ENCODE results near the gene IGF2BP2.

IGF2BP2 gene

DNA sequence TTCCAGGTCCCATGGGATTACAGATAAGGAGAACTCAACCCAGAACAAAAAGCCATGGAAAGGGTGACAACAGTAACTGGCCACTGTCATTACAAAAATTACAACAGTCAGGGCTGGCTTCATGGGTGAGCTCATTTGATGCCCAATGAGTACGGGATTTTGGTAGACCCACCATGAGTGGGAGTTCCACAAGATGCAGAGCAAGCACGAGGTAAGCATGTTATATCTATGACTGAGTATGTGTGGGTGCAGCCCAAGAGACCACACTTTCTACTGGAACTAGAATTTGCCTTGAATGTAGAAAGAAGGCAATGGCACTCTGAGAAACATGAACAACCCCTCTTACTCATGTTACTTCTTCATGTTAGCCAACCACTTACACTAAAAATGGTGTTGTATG lies 83.3 kb downstream of the IGF2BP2 start:
- H3K27ac ChIP-seq (ENCODE audit: low read depth, low read length): no peak overlapping the region
- no peaks in the 10 kb centered on the region for H3K27me3 ChIP-seq (ENCODE audit: control insufficient read depth in 5 of 5, insufficient read depth in 4 of 5, low read length in 5 of 5)
- H3K4me3 ChIP-seq (ENCODE audit: low read depth in 1 of 5, low read length in 5 of 5): no peak overlapping the region
- H3K4me1 ChIP-seq (ENCODE audit: control insufficient read depth in 5 of 5, insufficient read depth in 5 of 5, low read length in 5 of 5): peaks cover 0 to 23% (median 5%) of the 10 kb centered on the region in 5 donors
- no peaks in the 10 kb centered on the region for H3K9me3 ChIP-seq (ENCODE audit: control insufficient read depth in 5 of 5, low read length in 5 of 5)
- no peak overlapping the region for H3K9ac ChIP-seq (ENCODE audit: low read length in 5 of 5)
- H3K36me3 ChIP-seq (ENCODE audit: control insufficient read depth in 5 of 5, insufficient read depth in 5 of 5, low read length in 5 of 5): no peaks in the 10 kb centered on the region

DNA sequence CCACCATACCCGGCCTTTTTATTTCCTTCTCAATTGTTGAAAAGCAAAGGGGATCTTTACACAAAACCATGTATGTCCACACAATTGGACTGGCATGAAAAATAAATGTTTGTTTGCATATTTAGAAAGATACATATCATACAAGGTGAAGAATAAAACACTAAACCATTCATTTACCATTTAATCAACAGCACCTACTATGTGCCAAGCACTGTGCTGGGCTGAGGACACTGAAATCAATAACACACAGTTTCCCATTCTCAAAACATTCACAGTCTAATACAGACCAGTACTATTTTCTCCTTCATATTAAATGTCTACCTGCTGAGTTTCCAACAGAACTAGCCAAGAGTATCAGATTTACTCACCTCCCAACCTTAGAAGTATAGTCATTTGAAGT lies 84.7 kb downstream of the IGF2BP2 start:
- Histone ChIP-seq H3K27ac (ENCODE audit: low read depth, low read length) (no peak overlapping the region), H3K9me3 (ENCODE audit: control insufficient read depth in 5 of 5, low read length in 5 of 5) (no peaks in the 10 kb centered on the region), H3K4me1 (ENCODE audit: control insufficient read depth in 5 of 5, insufficient read depth in 5 of 5, low read length in 5 of 5) (peaks cover 0 to 28% (median 5%) of the 10 kb centered on the region in 5 donors), H3K9ac (ENCODE audit: low read length in 5 of 5) (no peak overlapping the region), H3K36me3 (ENCODE audit: control insufficient read depth in 5 of 5, insufficient read depth in 5 of 5, low read length in 5 of 5) (no peaks in the 10 kb centered on the region), H3K27me3 (ENCODE audit: control insufficient read depth in 5 of 5, insufficient read depth in 4 of 5, low read length in 5 of 5) (no peaks in the 10 kb centered on the region), H3K4me3 (ENCODE audit: low read depth in 1 of 5, low read length in 5 of 5) (no peak overlapping the region)

DNA sequence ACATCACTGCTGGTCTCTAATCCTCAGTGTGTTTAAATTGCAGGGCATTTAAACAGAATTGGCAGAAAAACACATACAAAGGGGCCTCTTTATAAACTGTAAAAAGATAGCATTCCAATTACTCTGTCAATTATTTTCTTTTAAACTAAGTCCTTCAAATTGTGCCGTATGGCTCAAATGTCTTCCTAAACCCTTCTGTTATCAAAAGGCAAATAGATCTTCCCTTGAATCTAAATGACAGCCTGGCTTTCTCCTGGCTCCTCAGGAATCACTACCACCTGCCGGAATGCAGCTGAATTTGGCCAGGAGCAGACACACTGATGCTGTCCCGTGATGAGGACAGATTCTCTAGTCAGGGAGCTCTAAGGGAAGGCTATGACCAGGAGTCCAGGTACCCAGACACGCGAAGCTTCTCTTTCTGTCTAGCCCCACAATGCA lies 85.6 kb downstream of the IGF2BP2 start:
- Histone ChIP-seq H3K36me3 (ENCODE audit: control insufficient read depth in 5 of 5, insufficient read depth in 5 of 5, low read length in 5 of 5) (no peaks in the 10 kb centered on the region), H3K27me3 (ENCODE audit: control insufficient read depth in 5 of 5, insufficient read depth in 4 of 5, low read length in 5 of 5) (no peaks in the 10 kb centered on the region), H3K4me1 (ENCODE audit: control insufficient read depth in 5 of 5, insufficient read depth in 5 of 5, low read length in 5 of 5) (peaks cover 0 to 31% (median 5%) of the 10 kb centered on the region in 5 donors), H3K4me3 (ENCODE audit: low read depth in 1 of 5, low read length in 5 of 5) (no peak overlapping the region), H3K9ac (ENCODE audit: low read length in 5 of 5) (no peak overlapping the region), H3K27ac (ENCODE audit: low read depth, low read length) (peak overlapping the region; percentile 82), H3K9me3 (ENCODE audit: control insufficient read depth in 5 of 5, low read length in 5 of 5) (no peaks in the 10 kb centered on the region)

DNA sequence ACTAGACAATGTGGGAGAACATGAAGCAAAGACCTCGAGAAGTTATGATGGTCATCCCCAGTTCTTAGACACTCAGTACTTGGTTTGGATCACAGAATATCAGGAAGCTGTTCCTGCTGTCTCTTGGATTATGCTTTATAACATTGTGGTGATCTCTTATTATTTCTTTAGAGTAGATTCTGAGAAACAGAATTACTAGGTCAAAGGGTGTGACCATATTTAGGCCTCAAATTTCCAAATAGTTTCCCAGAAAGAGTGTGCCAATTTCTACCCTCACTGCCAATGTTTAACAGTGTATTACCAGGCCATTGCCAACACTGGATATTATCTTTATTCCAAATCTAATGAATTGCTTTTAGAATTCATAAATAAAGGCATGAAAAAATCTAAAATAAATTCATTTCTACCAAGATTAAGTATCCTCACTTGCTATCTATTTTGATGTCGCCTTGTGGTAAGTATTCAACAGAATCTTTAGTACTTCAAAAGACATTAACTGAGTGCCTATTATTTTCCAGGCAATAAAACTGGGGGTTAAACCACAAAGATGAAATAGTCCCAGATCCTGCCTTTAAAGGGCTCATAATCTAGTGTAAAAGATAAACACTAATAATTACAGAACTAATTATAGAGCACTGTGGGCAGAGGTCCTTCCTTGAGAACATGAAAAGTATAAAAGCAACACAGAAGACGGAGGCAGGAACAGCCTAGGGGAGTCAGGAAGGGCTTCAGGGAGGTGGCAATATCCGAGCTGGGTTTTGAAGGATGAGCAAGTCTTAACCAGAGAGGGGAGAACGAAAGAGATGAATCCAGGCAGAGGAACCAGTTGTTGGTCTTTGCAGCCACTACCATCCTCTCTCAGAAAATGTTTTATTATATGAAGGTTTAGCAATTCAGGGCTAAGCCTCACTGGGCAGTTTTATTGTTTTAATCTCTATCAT lies 86.8 kb downstream of the IGF2BP2 start:
- Histone ChIP-seq H3K4me1 (ENCODE audit: control insufficient read depth in 5 of 5, insufficient read depth in 5 of 5, low read length in 5 of 5) (peaks cover 0 to 31% (median 5%) of the 10 kb centered on the region in 5 donors), H3K27me3 (ENCODE audit: control insufficient read depth in 5 of 5, insufficient read depth in 4 of 5, low read length in 5 of 5) (no peaks in the 10 kb centered on the region), H3K27ac (ENCODE audit: low read depth, low read length) (peak overlapping the region; percentile 82), H3K9ac (ENCODE audit: low read length in 5 of 5) (peak overlapping the region in 4 of 5 donors; percentile 12 to 57 (median 50)), H3K4me3 (ENCODE audit: low read depth in 1 of 5, low read length in 5 of 5) (no peak overlapping the region), H3K9me3 (ENCODE audit: control insufficient read depth in 5 of 5, low read length in 5 of 5) (no peaks in the 10 kb centered on the region), H3K36me3 (ENCODE audit: control insufficient read depth in 5 of 5, insufficient read depth in 5 of 5, low read length in 5 of 5) (no peaks in the 10 kb centered on the region)

DNA sequence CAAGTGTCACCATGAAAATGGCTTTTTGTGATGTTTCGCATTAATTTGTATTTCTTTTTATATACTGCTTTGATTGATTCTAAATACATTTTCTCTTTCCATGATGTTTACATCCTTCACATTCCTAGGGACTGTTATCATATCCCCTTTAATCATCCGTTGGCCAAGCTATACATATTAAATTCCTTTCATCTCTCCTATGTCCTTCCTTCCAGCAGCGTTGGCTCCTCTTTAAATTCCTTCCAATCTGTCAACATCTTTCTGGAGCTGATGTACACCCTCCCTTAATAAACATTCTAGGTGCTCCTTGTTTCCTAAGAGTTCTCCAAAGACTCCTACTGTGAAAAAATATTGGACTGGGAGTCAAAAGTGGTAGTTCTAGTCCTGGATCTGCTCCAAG lies 87.8 kb downstream of the IGF2BP2 start:
- no peaks in the 10 kb centered on the region for H3K27me3 ChIP-seq (ENCODE audit: control insufficient read depth in 5 of 5, insufficient read depth in 4 of 5, low read length in 5 of 5)
- H3K36me3 ChIP-seq (ENCODE audit: control insufficient read depth in 5 of 5, insufficient read depth in 5 of 5, low read length in 5 of 5): no peaks in the 10 kb centered on the region
- H3K4me1 ChIP-seq (ENCODE audit: control insufficient read depth in 5 of 5, insufficient read depth in 5 of 5, low read length in 5 of 5): peaks cover 0 to 31% (median 5%) of the 10 kb centered on the region in 5 donors
- H3K4me3 ChIP-seq (ENCODE audit: low read depth in 1 of 5, low read length in 5 of 5): no peak overlapping the region
- no peaks in the 10 kb centered on the region for H3K9me3 ChIP-seq (ENCODE audit: control insufficient read depth in 5 of 5, low read length in 5 of 5)
- H3K27ac ChIP-seq (ENCODE audit: low read depth, low read length): peak overlapping the region; percentile 82
- peak overlapping the region in 1 of 5 donors; percentile 27 for H3K9ac ChIP-seq (ENCODE audit: low read length in 5 of 5)

DNA sequence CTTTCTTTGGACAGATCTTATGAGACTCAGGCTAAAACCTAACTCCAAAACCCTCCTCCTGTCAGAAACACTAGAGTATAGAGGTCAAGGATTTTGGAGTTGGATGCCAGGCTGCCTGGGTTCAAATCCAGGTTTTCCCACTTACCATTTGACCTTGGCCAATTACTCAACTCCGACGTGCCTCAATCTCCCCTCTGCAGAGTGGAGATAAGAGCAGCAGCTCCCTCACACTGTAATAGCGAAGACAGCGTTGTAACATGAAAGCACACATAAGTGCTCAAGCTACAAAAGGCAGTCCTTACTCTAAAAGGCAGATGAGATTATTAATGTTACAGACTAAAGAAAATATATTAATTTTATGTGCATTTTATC lies 90.1 kb downstream of the IGF2BP2 start:
- no peak overlapping the region for H3K9ac ChIP-seq (ENCODE audit: low read length in 5 of 5)
- H3K4me1 ChIP-seq (ENCODE audit: control insufficient read depth in 5 of 5, insufficient read depth in 5 of 5, low read length in 5 of 5): peaks cover 0 to 31% (median 5%) of the 10 kb centered on the region in 5 donors
- no peaks in the 10 kb centered on the region for H3K36me3 ChIP-seq (ENCODE audit: control insufficient read depth in 5 of 5, insufficient read depth in 5 of 5, low read length in 5 of 5)
- H3K27ac ChIP-seq (ENCODE audit: low read depth, low read length): no peak overlapping the region
- no peak overlapping the region for H3K4me3 ChIP-seq (ENCODE audit: low read depth in 1 of 5, low read length in 5 of 5)
- no peaks in the 10 kb centered on the region for H3K27me3 ChIP-seq (ENCODE audit: control insufficient read depth in 5 of 5, insufficient read depth in 4 of 5, low read length in 5 of 5)
- H3K9me3 ChIP-seq (ENCODE audit: control insufficient read depth in 5 of 5, low read length in 5 of 5): no peaks in the 10 kb centered on the region

DNA sequence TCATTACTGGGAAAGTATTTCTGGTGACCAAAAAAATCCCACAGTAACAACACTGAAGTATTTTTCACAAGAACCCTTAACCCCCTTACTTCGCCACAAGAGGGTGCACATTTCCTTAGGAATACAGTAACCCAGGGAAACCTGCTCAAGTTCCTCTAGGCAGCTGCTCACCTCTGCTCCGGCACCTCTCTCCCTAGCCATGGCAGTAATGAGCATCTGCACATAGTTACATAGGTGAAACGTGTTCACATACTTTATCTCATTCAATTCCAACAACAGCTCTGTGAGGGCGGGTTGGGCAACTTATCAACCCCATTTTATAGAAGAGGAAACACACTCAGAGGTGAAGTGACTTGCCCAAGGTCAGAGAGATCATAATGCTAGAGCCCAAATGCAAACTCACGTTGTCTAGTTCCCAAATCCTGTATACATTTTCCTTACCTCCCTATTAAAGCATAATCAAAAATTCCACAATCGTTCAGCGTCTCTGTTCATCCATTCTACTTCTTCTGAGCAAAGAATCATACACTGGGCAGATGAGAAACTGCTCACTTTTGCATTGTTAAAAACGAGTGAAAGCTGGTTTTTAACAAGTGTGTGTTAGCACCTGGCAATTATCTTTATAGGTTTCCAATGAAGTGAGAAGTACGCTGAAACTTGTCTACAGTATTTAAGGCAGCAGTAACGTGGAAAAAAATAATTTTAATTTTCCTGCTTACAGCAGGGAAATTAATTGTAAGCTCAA lies 90.7 kb downstream of the IGF2BP2 start:
- Histone ChIP-seq H3K36me3 (ENCODE audit: control insufficient read depth in 5 of 5, insufficient read depth in 5 of 5, low read length in 5 of 5) (no peaks in the 10 kb centered on the region), H3K9ac (ENCODE audit: low read length in 5 of 5) (no peak overlapping the region), H3K9me3 (ENCODE audit: control insufficient read depth in 5 of 5, low read length in 5 of 5) (no peaks in the 10 kb centered on the region), H3K27me3 (ENCODE audit: control insufficient read depth in 5 of 5, insufficient read depth in 4 of 5, low read length in 5 of 5) (no peaks in the 10 kb centered on the region), H3K4me3 (ENCODE audit: low read depth in 1 of 5, low read length in 5 of 5) (no peak overlapping the region), H3K27ac (ENCODE audit: low read depth, low read length) (no peak overlapping the region), H3K4me1 (ENCODE audit: control insufficient read depth in 5 of 5, insufficient read depth in 5 of 5, low read length in 5 of 5) (peaks cover 0 to 31% (median 5%) of the 10 kb centered on the region in 5 donors)

DNA sequence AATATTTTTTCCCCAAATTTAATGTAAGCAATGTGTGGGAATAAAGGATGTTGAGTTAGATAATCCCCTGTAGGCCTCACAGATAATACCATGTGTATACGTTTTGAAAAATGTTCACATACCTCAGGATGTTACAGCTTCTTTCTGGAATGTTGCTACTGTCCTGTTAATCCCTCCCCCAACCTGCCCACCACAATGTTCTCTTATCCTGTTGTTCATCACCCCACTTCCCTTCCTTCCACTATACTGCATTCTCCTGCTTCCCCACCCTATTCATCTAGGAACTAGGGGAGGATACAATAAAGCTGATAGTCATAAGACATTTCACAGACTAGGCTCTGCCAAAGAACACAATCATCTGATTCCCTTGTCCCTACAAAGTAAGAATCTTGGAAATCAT lies 92.1 kb downstream of the IGF2BP2 start:
- Histone ChIP-seq H3K36me3 (ENCODE audit: control insufficient read depth in 5 of 5, insufficient read depth in 5 of 5, low read length in 5 of 5) (no peaks in the 10 kb centered on the region), H3K9me3 (ENCODE audit: control insufficient read depth in 5 of 5, low read length in 5 of 5) (no peaks in the 10 kb centered on the region), H3K4me3 (ENCODE audit: low read depth in 1 of 5, low read length in 5 of 5) (no peak overlapping the region), H3K9ac (ENCODE audit: low read length in 5 of 5) (no peak overlapping the region), H3K4me1 (ENCODE audit: control insufficient read depth in 5 of 5, insufficient read depth in 5 of 5, low read length in 5 of 5) (peaks cover 0 to 20% (median 0%) of the 10 kb centered on the region in 5 donors), H3K27ac (ENCODE audit: low read depth, low read length) (no peak overlapping the region), H3K27me3 (ENCODE audit: control insufficient read depth in 5 of 5, insufficient read depth in 4 of 5, low read length in 5 of 5) (no peaks in the 10 kb centered on the region)

DNA sequence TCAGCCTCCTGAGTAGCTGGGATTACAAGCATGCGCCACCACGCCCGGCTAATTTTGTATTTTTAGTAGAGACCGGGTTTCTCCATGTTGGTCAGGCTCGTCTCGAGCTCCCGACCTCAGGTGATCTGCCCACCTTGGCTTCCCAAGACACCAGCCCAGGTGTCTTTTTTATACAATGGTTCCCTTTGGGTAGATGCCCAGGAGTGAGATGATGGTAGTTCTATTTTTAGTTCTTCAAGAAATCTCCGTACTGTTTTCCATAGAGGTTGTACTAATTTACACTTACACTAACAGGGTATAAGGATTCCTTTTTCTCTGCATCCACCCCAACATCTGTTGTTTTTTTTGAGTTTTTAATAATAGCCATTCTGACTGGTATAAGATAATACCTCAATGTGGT lies 94.3 kb downstream of the IGF2BP2 start:
- Histone ChIP-seq H3K9me3 (ENCODE audit: control insufficient read depth in 5 of 5, low read length in 5 of 5) (no peaks in the 10 kb centered on the region), H3K27ac (ENCODE audit: low read depth, low read length) (no peak overlapping the region), H3K4me3 (ENCODE audit: low read depth in 1 of 5, low read length in 5 of 5) (no peak overlapping the region), H3K36me3 (ENCODE audit: control insufficient read depth in 5 of 5, insufficient read depth in 5 of 5, low read length in 5 of 5) (no peaks in the 10 kb centered on the region), H3K9ac (ENCODE audit: low read length in 5 of 5) (no peak overlapping the region), H3K4me1 (ENCODE audit: control insufficient read depth in 5 of 5, insufficient read depth in 5 of 5, low read length in 5 of 5) (peaks cover 0 to 5% (median 0%) of the 10 kb centered on the region in 5 donors), H3K27me3 (ENCODE audit: control insufficient read depth in 5 of 5, insufficient read depth in 4 of 5, low read length in 5 of 5) (no peaks in the 10 kb centered on the region)
